HCT116 (cell line): Measurements from ENCODE around the gene MRPL58. TPM values are rescaled to one million over a fixed set of nuclear protein-coding genes. Genes with fewer than 3 reads are reported as not detected.

Experiments used
- ATAC-seq: fragments of 200-7000 bp; cut with Tn5 transposase; 2 replicates; pipeline ENCODE4 v1.9.1; 2020; ENCODE audit warnings: mild to moderate bottlenecking, moderate library complexity
- BruUV-seq: library from RNA; stranded (reverse); fragments of 400-500 nt; replicated peaks from 2 replicates; lab custom pipeline; 2021; lab: Mats Ljungman, UMichigan
- CTCF ChIA-PET: fragments of 300-600 bp; sonication (Branson Sonifier 250); formaldehyde crosslinking; loops from one replicate; lab custom pipeline; 2021; ENCODE audit warnings: antibody characterized with exemption; lab: Charles Lee
- POLR2A ChIA-PET: fragments of 300-600, 350-600 bp; sonication (Branson Sonifier 250); formaldehyde crosslinking; loops from one replicate; lab custom pipeline; 2021; ENCODE audit warnings: antibody characterized with exemption; lab: Charles Lee
- RAD21 ChIA-PET, 2 experiments: fragments of 300-600 bp; sonication (Branson Sonifier 250); formaldehyde crosslinking; loops; one replicate each; lab custom pipeline; 2023; ENCODE audit warnings: low total read pairs in 2 of 2; ENCODE audit not compliant: uncharacterized antibody in 2 of 2, unreplicated experiment in 2 of 2, low non-redundant PET in 1 of 2; lab: Charles Lee
- DNase-seq: peaks from one replicate; pipeline ENCODE4 v3.0.0-alpha.2; 2010; ENCODE audit warnings: low read depth, low spot score
- H2AFZ ChIP-seq: fragments of 200-600 bp; shearing (Covaris generic), sonication (generic); 2 replicates; pipeline ENCODE4 v1.6.1; 2017; ENCODE audit warnings: low read depth, mixed run types, mixed read lengths, antibody characterized with exemption, low read length; ENCODE audit not compliant: poor library complexity, severe bottlenecking
- H3K27ac ChIP-seq: 2 replicates; pipeline ENCODE4 v1.5.1; 2012; ENCODE audit warnings: low read depth, low read length
- H3K27me3 ChIP-seq: fragments of 200-600 bp; sonication (generic); 2 replicates; pipeline ENCODE4 v1.6.1; 2016; ENCODE audit warnings: mixed run types, low read length, mixed read lengths; ENCODE audit not compliant: insufficient read depth
- H3K36me3 ChIP-seq, 2 experiments: fragments of 200-500 bp in 1 of 2; fragments of 200-600 bp in 1 of 2; sonication (Bioruptor generic) in 1 of 2; sonication (generic) in 1 of 2; 2 replicates each; pipeline versions ENCODE4 v1.5.1 to v1.6.1; 2014 to 2016; ENCODE audit warnings: low read length in 2 of 2, inconsistent platforms in 1 of 2, mixed read lengths in 1 of 2, mixed run types in 1 of 2; ENCODE audit not compliant: insufficient read depth in 2 of 2, control insufficient read depth in 1 of 2
- H3K4me1 ChIP-seq, 2 experiments: fragments of 200-600 bp in 1 of 2; sonication (generic) in 1 of 2; 2 replicates each; pipeline versions ENCODE4 v1.5.1 to v1.6.1; 2012 to 2017; ENCODE audit warnings: low read length in 2 of 2, inconsistent platforms in 1 of 2, mild to moderate bottlenecking in 1 of 2, mixed read lengths in 1 of 2, mixed run types in 1 of 2, moderate library complexity in 1 of 2; ENCODE audit not compliant: insufficient read depth in 2 of 2, control insufficient read depth in 1 of 2
- H3K4me2 ChIP-seq: fragments of 200-600 bp; sonication (generic); 2 replicates; pipeline ENCODE4 v1.6.1; 2017; ENCODE audit warnings: mixed run types, low read length, mixed read lengths
- H3K4me3 ChIP-seq, 2 experiments: fragments of 200-600 bp in 1 of 2; sonication (generic) in 1 of 2; replicated peaks in 1 of 2; 2 replicates each; pipeline ENCODE4 v1.5.1; 2011 to 2016; ENCODE audit warnings: low read length in 2 of 2, control low read depth in 1 of 2, low read depth in 1 of 2, mild to moderate bottlenecking in 1 of 2, mixed read lengths in 1 of 2, mixed run types in 1 of 2
- H3K79me2 ChIP-seq: fragments of 200-600 bp; sonication (generic); 2 replicates; pipeline ENCODE4 v1.6.1; 2017; ENCODE audit warnings: mild to moderate bottlenecking, mixed run types, low read length, moderate library complexity, mixed read lengths; ENCODE audit not compliant: insufficient read depth
- H3K9ac ChIP-seq: fragments of 200-600 bp; sonication (generic); 2 replicates; pipeline ENCODE4 v1.6.1; 2016; ENCODE audit warnings: low read length, mixed read lengths
- H3K9me2 ChIP-seq: fragments of 200-600 bp; sonication (generic), shearing (Covaris generic); 2 replicates; pipeline ENCODE4 v1.6.1; 2017; ENCODE audit warnings: mixed run types, mild to moderate bottlenecking, moderate library complexity; ENCODE audit not compliant: insufficient read depth
- H3K9me3 ChIP-seq, 2 experiments: fragments of 200-500 bp in 1 of 2; fragments of 200-600 bp in 1 of 2; sonication (Bioruptor generic) in 1 of 2; sonication (generic) in 1 of 2; 2 replicates each; pipeline ENCODE4 v1.6.1; 2014 to 2017; ENCODE audit warnings: low read length in 2 of 2, mixed read lengths in 2 of 2, inconsistent platforms in 1 of 2, low read depth in 1 of 2, mild to moderate bottlenecking in 1 of 2, mixed run types in 1 of 2, moderate library complexity in 1 of 2; ENCODE audit not compliant: control insufficient read depth in 1 of 2, insufficient read depth in 1 of 2
- H4K20me1 ChIP-seq: fragments of 200-600 bp; sonication (generic), shearing (Covaris generic); 2 replicates; pipeline ENCODE4 v1.6.1; 2017; ENCODE audit warnings: mixed run types, mild to moderate bottlenecking, moderate library complexity; ENCODE audit not compliant: insufficient read depth
- CBX3 ChIP-seq: IDR thresholded peaks from 2 replicates; pipeline ENCODE4 v1.6.1; 2012; ENCODE audit warnings: low read depth
- CEBPB ChIP-seq: IDR thresholded peaks from 2 replicates; pipeline ENCODE4 v1.6.1; 2012; ENCODE audit warnings: low read depth
- CTCF ChIP-seq, 3 experiments: fragments of 200-600 bp in 1 of 3; sonication (generic) in 1 of 3; IDR thresholded peaks in 2 of 3; conservative IDR thresholded peaks in 1 of 3; 2 replicates each; pipeline ENCODE4 v1.5.1; 2012 to 2017; ENCODE audit warnings: low read depth in 2 of 3, low read length in 2 of 3, antibody characterized with exemption in 1 of 3, borderline replicate concordance in 1 of 3, control low read depth in 1 of 3, mild to moderate bottlenecking in 1 of 3, mixed read lengths in 1 of 3, mixed run types in 1 of 3, moderate library complexity in 1 of 3; ENCODE audit not compliant: insufficient read depth in 1 of 3
- EGR1 ChIP-seq: IDR thresholded peaks from 2 replicates; pipeline ENCODE4 v1.6.1; 2012; ENCODE audit warnings: low read depth
- ELF1 ChIP-seq: IDR thresholded peaks from 2 replicates; pipeline ENCODE4 v1.6.1; 2012; ENCODE audit warnings: low read depth, borderline replicate concordance
- EZH2 ChIP-seq: fragments of 200-600 bp; sonication (generic); IDR thresholded peaks from 2 replicates; pipeline ENCODE4 v1.6.1; 2017; ENCODE audit warnings: antibody characterized with exemption, mixed run types
- EZH2phosphoT487 ChIP-seq: fragments of 200-600 bp; IDR thresholded peaks from 2 replicates; pipeline ENCODE4 v1.6.1; 2018; ENCODE audit warnings: antibody characterized with exemption, borderline replicate concordance
- FOSL1 ChIP-seq: IDR thresholded peaks from 2 replicates; pipeline ENCODE4 v1.6.1; 2012; ENCODE audit warnings: low read depth
- JUND ChIP-seq: IDR thresholded peaks from 2 replicates; pipeline ENCODE4 v1.6.1; 2012
- MAX ChIP-seq: IDR thresholded peaks from 2 replicates; pipeline ENCODE4 v1.6.1; 2012
- POLR2A ChIP-seq: IDR thresholded peaks from 2 replicates; pipeline ENCODE4 v1.7.0; 2011; ENCODE audit warnings: borderline replicate concordance; ENCODE audit not compliant: insufficient read depth, insufficient read length; ENCODE audit errors: extremely low read depth
- POLR2AphosphoS5 ChIP-seq: IDR thresholded peaks from 2 replicates; pipeline ENCODE4 v1.6.1; 2011; ENCODE audit warnings: mild to moderate bottlenecking, low read depth, low read length, moderate library complexity
- RAD21 ChIP-seq: IDR thresholded peaks from 2 replicates; pipeline ENCODE4 v1.6.1; 2012; ENCODE audit warnings: low read depth, mild to moderate bottlenecking
- REST ChIP-seq: IDR thresholded peaks from 2 replicates; pipeline ENCODE4 v1.6.1; 2012; ENCODE audit warnings: low read depth
- SIN3A ChIP-seq: IDR thresholded peaks from 2 replicates; pipeline ENCODE4 v1.6.1; 2012; ENCODE audit warnings: low read depth
- SP1 ChIP-seq: IDR thresholded peaks from 2 replicates; pipeline ENCODE4 v1.6.1; 2012; ENCODE audit warnings: low read depth
- SRF ChIP-seq: IDR thresholded peaks from 2 replicates; pipeline ENCODE4 v1.6.1; 2012; ENCODE audit warnings: low read depth
- TCF7L2 ChIP-seq: IDR thresholded peaks from 2 replicates; pipeline ENCODE4 v1.7.0; 2011; ENCODE audit warnings: borderline replicate concordance, inconsistent platforms; ENCODE audit not compliant: insufficient read depth, insufficient read length; ENCODE audit errors: extremely low read depth
- ZBTB33 ChIP-seq: IDR thresholded peaks from 2 replicates; pipeline ENCODE4 v1.6.1; 2011; ENCODE audit warnings: mild to moderate bottlenecking, low read length, moderate library complexity; ENCODE audit not compliant: insufficient replicate concordance; ENCODE audit errors: extremely low read depth
- ZNF274 ChIP-seq: fragments of 200-500 bp; sonication (Bioruptor generic); IDR thresholded peaks from 2 replicates; pipeline ENCODE4 v1.6.1; 2014; ENCODE audit warnings: mild to moderate bottlenecking, low read depth, low read length, inconsistent platforms
- intact Hi-C: fragments of 100-400 bp; cut with micrococcal nuclease; formaldehyde crosslinking; loops from 2 replicates; pipeline ENCODE4 v1.10.0; 2022
- total RNA-seq: library from RNA; stranded (reverse); gene quantifications from one replicate; pipeline ENCODE4 v1.2.1, GENCODE V29; 2021; ENCODE audit not compliant: unreplicated experiment

MRPL58 gene
- total RNA-seq, 1 experiment from 2014 or later: 80.5 TPM

- no peak for ATAC-seq
These were observed 32.9 kb upstream of the MRPL58 start for GRCh38 chr17:74979408-74980146.

More at GRCh38 chr17:74979408-74980146, 32.9 kb upstream of the MRPL58 start:
- ChIA-PET RAD21 (no interaction called here), CTCF (interaction anchor here (1.5 kb wide), 1 partner anchor 18 kb away, joined by 3 read pairs; no protein-coding TSS in a partner anchor), POLR2A (interaction anchor here (1.4 kb wide), 1 partner anchor 33 kb away, joined by 3 read pairs; no protein-coding TSS in a partner anchor)
- DNase-seq: no peak
- Histone ChIP-seq H3K9me3 (no peaks in the 10 kb centered on the region), H3K9me2 (no peaks in the 10 kb centered on the region), H4K20me1 (no peaks in the 10 kb centered on the region), H3K4me1 (peaks cover 9 to 25% of the 10 kb centered on the region in 2 experiments), H3K27me3 (no peaks in the 10 kb centered on the region), H3K27ac (no peak overlapping the region), H3K4me3 (no peak overlapping the region), H3K79me2 (no peaks in the 10 kb centered on the region), H3K36me3 (no peaks in the 10 kb centered on the region), H2AFZ (no peak overlapping the region), H3K4me2 (no peak overlapping the region), H3K9ac (no peak overlapping the region)
- BruUV-seq: no TSS peak
- TF ChIP-seq POLR2A: no peak
- TF ChIP-seq EZH2phosphoT487: no peak
- no peak for TF ChIP-seq ELF1
- no peak for TF ChIP-seq ZBTB33
- no peak for TF ChIP-seq SRF
- TF ChIP-seq EZH2: no peak
- no peak for TF ChIP-seq POLR2AphosphoS5
- TF ChIP-seq CEBPB: no peak
- TF ChIP-seq SP1: no peak
- no peak for TF ChIP-seq CTCF (IDR thresholded peaks at IDR 0.05 in 2 of 3, conservative IDR thresholded peaks at IDR 0.05 in 1 of 3; ENCODE audit: borderline replicate concordance in 1 of 3, insufficient read depth in 1 of 3, low read depth in 2 of 3, low read length in 2 of 3)
- TF ChIP-seq FOSL1: no peak
- no peak for TF ChIP-seq REST
- no peak for TF ChIP-seq RAD21
- no peak for TF ChIP-seq ZNF274
- TF ChIP-seq SIN3A: no peak
- TF ChIP-seq JUND: no peak
- no peak for TF ChIP-seq TCF7L2
- no peak for TF ChIP-seq MAX
- TF ChIP-seq CBX3: no peak
- TF ChIP-seq EGR1: no peak
- intact Hi-C loops: no loop called here
